Activated naive CD8-positive, alpha-beta T cell treated with anti-CD3 and anti-CD28 coated beads for 36 hours (primary cell): ENCODE data around the gene PSMB11. TPM values are rescaled to one million over a fixed set of nuclear protein-coding genes. Genes with fewer than 3 reads are reported as not detected.

Experiments used
- DNase-seq: peaks from one replicate; pipeline ENCODE4 v3.0.0; 2021
- H3K27ac Mint-ChIP-seq: one replicate; pipeline ENCODE4 v1.8.0; 2022; ENCODE audit warnings: mild to moderate bottlenecking, moderate library complexity, mixed read lengths
- H3K27me3 Mint-ChIP-seq: one replicate; pipeline ENCODE4 v1.8.0; 2022; ENCODE audit warnings: mild to moderate bottlenecking, mixed read lengths
- H3K36me3 Mint-ChIP-seq: one replicate; pipeline ENCODE4 v1.8.0; 2021; ENCODE audit warnings: mild to moderate bottlenecking, mixed read lengths
- H3K4me1 Mint-ChIP-seq: one replicate; pipeline ENCODE4 v1.8.0; 2021; ENCODE audit warnings: mixed read lengths
- H3K4me3 Mint-ChIP-seq: one replicate; pipeline ENCODE4 v1.8.0; 2022; ENCODE audit warnings: mild to moderate bottlenecking, moderate library complexity, mixed read lengths
- H3K9me3 Mint-ChIP-seq: one replicate; pipeline ENCODE4 v1.8.0; 2022; ENCODE audit warnings: mixed read lengths
- total RNA-seq, 2 experiments: library from RNA; stranded (reverse); gene quantifications; one replicate each; pipeline ENCODE4 v1.2.3, GENCODE V29; 2021

The PSMB11 gene
- total RNA-seq, 2 experiments from 2014 or later = not detected

- Mint-ChIP-seq H3K4me1 (peaks cover 35% of the 10 kb centered on the region), H3K9me3 (no peaks in the 10 kb centered on the region), H3K27ac (peak overlapping the region; percentile 95), H3K27me3 (no peaks in the 10 kb centered on the region), H3K4me3 (peak overlapping the region; percentile 91), H3K36me3 (peaks cover 38% of the 10 kb centered on the region)
- no peak for DNase-seq
Observed at GRCh38 chr14:23070262-23071129, 28.5 kb downstream of the PSMB11 start.

DNA sequence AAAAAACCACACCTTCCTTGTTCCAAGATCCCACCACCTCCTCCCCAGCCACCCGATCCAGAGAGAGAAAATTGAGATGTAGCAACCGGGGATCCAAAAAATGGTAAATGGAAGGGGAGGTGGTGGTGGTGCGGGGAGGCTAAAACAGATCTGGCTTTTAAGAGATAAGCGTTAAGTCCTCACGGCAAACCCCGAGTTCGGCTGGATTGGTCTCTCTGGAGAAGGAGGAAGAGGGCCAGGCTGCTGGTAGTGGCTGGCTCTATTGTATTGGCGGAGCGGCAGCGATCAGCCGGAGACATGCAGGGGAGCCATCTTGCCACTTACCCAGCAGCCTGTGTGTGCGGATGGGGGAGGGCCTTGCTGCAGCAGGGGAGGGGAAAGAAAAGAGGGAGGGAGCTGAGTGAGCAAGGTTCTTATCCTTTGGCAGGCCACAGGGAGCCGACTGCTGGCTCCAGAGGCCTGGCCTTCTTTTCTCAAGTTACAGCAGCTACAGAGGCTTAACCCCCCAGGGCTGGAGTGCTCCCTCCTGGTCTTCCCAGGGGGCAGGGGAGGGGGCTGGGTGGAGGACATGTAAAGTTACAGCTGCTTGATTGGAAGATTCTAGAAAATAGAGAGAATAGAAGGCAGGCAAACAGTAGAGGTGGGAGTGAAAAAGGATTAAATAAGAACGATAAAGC lies 29.4 kb downstream of the PSMB11 start:
- H3K27me3 Mint-ChIP-seq = no peaks in the 10 kb centered on the region
- peak overlapping the region; percentile 91 for H3K4me3 Mint-ChIP-seq
- H3K27ac Mint-ChIP-seq = peak overlapping the region; percentile 95
- H3K4me1 Mint-ChIP-seq = peaks cover 31% of the 10 kb centered on the region
- H3K9me3 Mint-ChIP-seq = no peaks in the 10 kb centered on the region
- DNase-seq = peak; percentile 79
- H3K36me3 Mint-ChIP-seq = peaks cover 32% of the 10 kb centered on the region

GRCh38 chr14:23071921-23072539 lies 30.0 kb downstream of the PSMB11 start:
- no peak for DNase-seq
- peak overlapping the region; percentile 95 for H3K27ac Mint-ChIP-seq
- H3K4me1 Mint-ChIP-seq = peaks cover 31% of the 10 kb centered on the region
- no peaks in the 10 kb centered on the region for H3K27me3 Mint-ChIP-seq
- no peaks in the 10 kb centered on the region for H3K9me3 Mint-ChIP-seq
- H3K36me3 Mint-ChIP-seq = peaks cover 30% of the 10 kb centered on the region
- peak overlapping the region; percentile 91 for H3K4me3 Mint-ChIP-seq

- Mint-ChIP-seq H3K36me3 (peaks cover 23% of the 10 kb centered on the region), H3K27me3 (no peaks in the 10 kb centered on the region), H3K27ac (no peak overlapping the region), H3K4me3 (no peak overlapping the region), H3K4me1 (peaks cover 15% of the 10 kb centered on the region), H3K9me3 (no peaks in the 10 kb centered on the region)
- no peak for DNase-seq
Observed at GRCh38 chr14:23074906-23075305, 32.9 kb downstream of the PSMB11 start.

GRCh38 chr14:23076785-23077408 lies 34.9 kb downstream of the PSMB11 start:
- H3K4me1 Mint-ChIP-seq = peaks cover 5% of the 10 kb centered on the region
- no peak overlapping the region for H3K4me3 Mint-ChIP-seq
- DNase-seq = no peak
- H3K27ac Mint-ChIP-seq = no peak overlapping the region
- H3K27me3 Mint-ChIP-seq = no peaks in the 10 kb centered on the region
- no peaks in the 10 kb centered on the region for H3K9me3 Mint-ChIP-seq
- H3K36me3 Mint-ChIP-seq = peaks cover 10% of the 10 kb centered on the region

DNA sequence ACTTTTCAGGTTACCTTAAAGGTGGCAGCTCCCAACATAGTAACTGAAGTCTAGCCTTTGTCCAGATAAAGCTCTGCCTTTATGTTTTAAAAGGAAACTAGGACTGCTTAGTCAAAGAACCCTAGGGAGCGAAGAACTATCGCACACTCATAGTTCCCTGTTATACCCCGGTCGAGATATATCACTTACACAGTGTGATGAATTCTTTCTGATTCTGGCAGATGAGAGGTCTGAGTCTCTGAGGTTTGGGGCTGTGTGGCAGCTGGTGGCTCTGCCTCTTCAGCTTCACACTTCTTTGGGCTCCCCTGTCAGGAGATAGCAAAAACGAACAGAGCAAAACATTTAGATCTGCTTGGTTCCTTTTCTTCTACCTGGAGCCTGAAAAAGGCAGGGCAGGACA lies 36.0 kb downstream of the PSMB11 start:
- Mint-ChIP-seq H3K36me3 (peaks cover 2% of the 10 kb centered on the region), H3K27me3 (no peaks in the 10 kb centered on the region), H3K9me3 (no peaks in the 10 kb centered on the region), H3K27ac (peak overlapping the region; percentile 54), H3K4me1 (no peaks in the 10 kb centered on the region), H3K4me3 (no peak overlapping the region)
- no peak for DNase-seq

DNA sequence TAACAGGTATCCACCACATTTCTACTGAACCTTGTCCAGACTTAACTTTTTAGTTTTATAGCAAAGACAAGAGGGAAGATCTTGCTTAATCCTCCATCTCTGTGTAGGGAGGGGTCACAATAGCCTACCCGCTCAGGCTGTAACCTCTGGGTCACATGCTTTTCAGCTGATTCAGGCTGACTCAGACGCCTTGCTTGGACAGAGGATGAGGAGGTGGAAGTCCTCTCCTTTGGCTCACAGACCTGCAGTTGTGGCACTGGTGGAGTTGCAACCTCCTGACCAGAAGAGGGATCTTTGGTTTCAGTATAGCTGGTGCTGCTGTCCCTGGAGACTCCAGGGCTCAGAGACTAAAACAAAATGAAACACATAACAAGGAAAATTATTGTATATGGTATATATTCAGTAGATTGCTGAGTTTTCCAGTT lies 36.7 kb downstream of the PSMB11 start:
- no peaks in the 10 kb centered on the region for H3K27me3 Mint-ChIP-seq
- DNase-seq = no peak
- no peak overlapping the region for H3K4me3 Mint-ChIP-seq
- peaks cover 2% of the 10 kb centered on the region for H3K36me3 Mint-ChIP-seq
- H3K9me3 Mint-ChIP-seq = no peaks in the 10 kb centered on the region
- no peak overlapping the region for H3K27ac Mint-ChIP-seq
- H3K4me1 Mint-ChIP-seq = no peaks in the 10 kb centered on the region

DNA sequence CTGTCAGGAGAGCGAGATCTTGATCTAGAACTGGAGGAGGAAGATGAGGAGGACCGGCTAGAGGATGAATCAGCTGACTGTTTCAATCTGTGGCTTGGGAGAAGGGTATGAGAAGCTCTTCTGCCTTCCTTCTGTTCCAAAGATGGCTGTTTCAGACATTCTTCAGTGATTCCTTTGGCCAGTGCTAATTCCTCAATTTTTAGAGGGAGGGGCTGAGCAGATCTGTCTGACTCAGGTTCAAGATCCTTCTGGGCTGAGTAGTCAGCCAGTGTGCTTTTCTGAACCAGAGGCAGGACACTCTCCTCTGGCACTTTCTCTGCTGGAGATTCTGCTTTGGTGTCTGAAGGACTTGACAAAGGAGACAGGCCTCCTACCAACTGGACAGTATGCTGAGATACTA lies 37.7 kb downstream of the PSMB11 start:
- H3K4me1 Mint-ChIP-seq = peaks cover 2% of the 10 kb centered on the region
- H3K36me3 Mint-ChIP-seq = peaks cover 2% of the 10 kb centered on the region

GRCh38 chr14:23080474-23080873 lies 38.5 kb downstream of the PSMB11 start:
- no peak overlapping the region for H3K4me3 Mint-ChIP-seq
- H3K27me3 Mint-ChIP-seq = no peaks in the 10 kb centered on the region
- H3K27ac Mint-ChIP-seq = peak overlapping the region; percentile 59
- peaks cover 6% of the 10 kb centered on the region for H3K4me1 Mint-ChIP-seq
- no peak for DNase-seq
- H3K9me3 Mint-ChIP-seq = no peaks in the 10 kb centered on the region
- H3K36me3 Mint-ChIP-seq = no peaks in the 10 kb centered on the region

More for the DNA sequence above, 37.7 kb downstream of the PSMB11 start:
- Mint-ChIP-seq H3K4me3 (no peak overlapping the region), H3K27ac (no peak overlapping the region), H3K9me3 (no peaks in the 10 kb centered on the region), H3K27me3 (no peaks in the 10 kb centered on the region)
- no peak for DNase-seq

- no peak for DNase-seq
- Mint-ChIP-seq H3K36me3 (peaks cover 16% of the 10 kb centered on the region), H3K9me3 (no peaks in the 10 kb centered on the region), H3K4me3 (no peak overlapping the region), H3K27me3 (no peaks in the 10 kb centered on the region), H3K27ac (peak overlapping the region; percentile 28), H3K4me1 (peaks cover 29% of the 10 kb centered on the region)
Observed at GRCh38 chr14:23085458-23085857, 43.4 kb downstream of the PSMB11 start.

DNA sequence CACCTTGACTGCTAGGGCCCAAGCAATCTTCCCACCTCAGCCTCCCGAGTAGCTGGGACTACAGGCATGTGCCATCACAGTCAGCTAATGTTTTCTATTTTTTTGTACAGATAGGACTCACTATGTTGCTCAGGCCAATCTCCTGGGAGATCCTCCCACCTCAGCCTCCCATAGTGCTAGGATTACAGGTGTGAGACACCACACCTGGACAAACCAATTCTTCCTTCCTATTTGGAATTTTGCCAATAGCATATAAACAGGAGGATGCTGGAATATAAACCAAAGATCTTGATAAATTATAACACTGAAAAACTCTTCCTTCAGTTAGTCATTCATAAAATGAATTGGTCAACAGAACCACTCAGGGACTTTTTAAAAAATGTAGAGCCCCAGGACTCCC lies 44.6 kb downstream of the PSMB11 start:
- peaks cover 30% of the 10 kb centered on the region for H3K4me1 Mint-ChIP-seq
- no peak overlapping the region for H3K27ac Mint-ChIP-seq
- DNase-seq = no peak
- no peak overlapping the region for H3K4me3 Mint-ChIP-seq
- H3K36me3 Mint-ChIP-seq = peaks cover 18% of the 10 kb centered on the region
- H3K27me3 Mint-ChIP-seq = no peaks in the 10 kb centered on the region
- H3K9me3 Mint-ChIP-seq = no peaks in the 10 kb centered on the region

DNA sequence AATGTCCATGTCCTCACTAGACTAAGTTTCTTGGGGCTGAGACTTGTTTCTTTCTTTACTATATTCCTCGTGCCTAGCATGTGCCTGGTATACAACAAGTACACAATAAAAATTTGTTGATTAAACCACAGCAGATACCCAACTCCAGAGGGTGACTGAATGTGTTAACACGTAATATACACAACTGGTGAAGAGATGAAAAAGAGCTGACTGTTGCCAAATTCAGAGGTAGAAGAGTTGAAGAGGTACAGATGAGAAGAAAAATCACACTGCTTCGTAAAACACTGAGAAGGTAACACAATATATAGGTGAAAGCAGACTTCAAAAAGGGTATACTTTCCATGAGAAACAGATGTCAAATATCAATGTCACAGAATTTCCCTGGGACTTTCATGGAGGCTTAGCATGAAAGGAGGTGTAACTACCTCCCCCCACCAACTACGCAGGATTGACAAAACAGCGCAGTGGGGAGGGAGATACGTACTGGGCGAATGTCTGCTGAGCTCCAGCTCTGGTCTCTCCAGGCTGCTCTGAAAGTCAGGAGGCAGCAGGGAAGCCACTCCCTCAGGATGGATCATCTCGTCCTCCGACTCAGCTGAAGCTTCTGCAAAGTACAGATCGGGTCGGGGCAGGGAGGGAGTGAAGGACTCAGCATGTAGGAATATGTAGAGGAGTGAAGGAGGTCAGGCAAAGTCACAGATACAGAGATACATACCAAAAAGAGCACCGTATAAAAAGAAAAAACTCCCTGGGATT lies 47.7 kb downstream of the PSMB11 start:
- H3K36me3 Mint-ChIP-seq = peaks cover 26% of the 10 kb centered on the region
- H3K27ac Mint-ChIP-seq = peak overlapping the region; percentile 55
- peaks cover 43% of the 10 kb centered on the region for H3K4me1 Mint-ChIP-seq
- no peak for DNase-seq
- no peaks in the 10 kb centered on the region for H3K9me3 Mint-ChIP-seq
- no peak overlapping the region for H3K4me3 Mint-ChIP-seq
- no peaks in the 10 kb centered on the region for H3K27me3 Mint-ChIP-seq

DNA sequence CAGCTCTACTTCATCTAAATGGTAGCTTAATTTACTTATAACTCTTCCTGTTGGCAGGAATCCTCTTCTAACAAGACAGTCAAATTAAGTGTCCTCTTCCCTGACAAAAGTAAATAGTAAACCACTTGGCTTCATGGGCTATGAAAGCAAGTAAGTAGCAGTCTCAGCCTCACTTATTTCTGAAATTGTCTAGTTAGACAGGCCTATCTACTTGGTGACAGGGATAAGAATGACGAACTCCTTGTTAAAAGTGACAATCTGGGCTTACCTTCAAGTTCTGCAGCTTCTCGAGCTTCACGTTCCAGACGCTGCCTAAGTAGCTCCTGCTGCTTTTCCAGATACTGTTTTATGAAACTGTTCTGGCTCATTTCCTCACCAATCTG lies 48.2 kb downstream of the PSMB11 start:
- H3K36me3 Mint-ChIP-seq = peaks cover 26% of the 10 kb centered on the region
- peak overlapping the region; percentile 43 for H3K27ac Mint-ChIP-seq
- no peak overlapping the region for H3K4me3 Mint-ChIP-seq

More for the DNA sequence above, 48.2 kb downstream of the PSMB11 start:
- Mint-ChIP-seq H3K9me3 (no peaks in the 10 kb centered on the region), H3K27me3 (no peaks in the 10 kb centered on the region), H3K4me1 (peaks cover 40% of the 10 kb centered on the region)
- DNase-seq = no peak
